ENCODE results near the gene ADAP1.

- TF ChIP-seq CTCF (IDR thresholded peaks at IDR 0.05) (no peak), POLR2AphosphoS5 (IDR thresholded peaks at IDR 0.05; ENCODE audit: low read depth, low read length) (no peak), SIN3A (IDR thresholded peaks at IDR 0.05; ENCODE audit: borderline replicate concordance, insufficient read depth, low read depth, low read length) (no peak), REST (IDR thresholded peaks at IDR 0.05; ENCODE audit: insufficient read depth in 1 of 2, low read depth in 2 of 2, low read length in 1 of 2) (no peak), TCF7L2 (IDR thresholded peaks at IDR 0.05; ENCODE audit: low read depth, low read length) (no peak)
Measured at GRCh38 chr7:922334-923107, 32.0 kb downstream of the ADAP1 start.
